Left ventricle myocardium inferior (tissue), 1 donor: ENCODE results near the gene ALMS1. TPM values are rescaled to one million over a fixed set of nuclear protein-coding genes. Genes with fewer than 3 reads are reported as not detected.
"Not testable (repeated sequence)": the region's sequence is repeated elsewhere in the genome, so short reads cannot be mapped to it uniquely, and the experiment has no call there.

Experiments used
- DNase-seq: peaks from one replicate; pipeline ENCODE4 v3.0.0-alpha.2; 2020
- H3K27ac ChIP-seq: fragments of 200-600 bp; replicated peaks from 2 replicates; pipeline ENCODE4 v1.8.0; 2021
- H3K27me3 ChIP-seq: fragments of 200-600 bp; 2 replicates; pipeline ENCODE4 v1.8.0; 2021; ENCODE audit warnings: low read depth
- H3K36me3 ChIP-seq: fragments of 200-600 bp; 2 replicates; pipeline ENCODE4 v1.8.0; 2021
- H3K4me1 ChIP-seq: fragments of 200-600 bp; 2 replicates; pipeline ENCODE4 v1.8.0; 2021
- H3K4me3 ChIP-seq: fragments of 200-600 bp; 2 replicates; pipeline ENCODE4 v1.8.0; 2021; ENCODE audit warnings: mild to moderate bottlenecking, moderate library complexity
- H3K9me3 ChIP-seq: fragments of 200-600 bp; replicated peaks from 2 replicates; pipeline ENCODE4 v1.8.0; 2021
- CTCF ChIP-seq: fragments of 200-600 bp; IDR thresholded peaks from 2 replicates; pipeline ENCODE4 v1.8.0; 2021; ENCODE audit warnings: antibody characterized with exemption, mild to moderate bottlenecking, borderline replicate concordance
- intact Hi-C: fragments of 100-400 bp; cut with micrococcal nuclease; formaldehyde crosslinking; loops from one replicate; pipeline ENCODE4 v1.11.0; 2022
- total RNA-seq: library from RNA; stranded (reverse); fragmentation: NEBNext Ultra II Directional; extraction: Animal tissue kit (Norgen Biotek cat#: 25700); gene quantifications from one replicate; pipeline ENCODE4 v1.2.1, GENCODE V29; 2021
- donor health status: DM: no; HTN: yes; CAD: no; lungs with severe emphysema.

Gene ALMS1
- total RNA-seq, 1 donor from 2014 or later: 7.7 TPM

DNA sequence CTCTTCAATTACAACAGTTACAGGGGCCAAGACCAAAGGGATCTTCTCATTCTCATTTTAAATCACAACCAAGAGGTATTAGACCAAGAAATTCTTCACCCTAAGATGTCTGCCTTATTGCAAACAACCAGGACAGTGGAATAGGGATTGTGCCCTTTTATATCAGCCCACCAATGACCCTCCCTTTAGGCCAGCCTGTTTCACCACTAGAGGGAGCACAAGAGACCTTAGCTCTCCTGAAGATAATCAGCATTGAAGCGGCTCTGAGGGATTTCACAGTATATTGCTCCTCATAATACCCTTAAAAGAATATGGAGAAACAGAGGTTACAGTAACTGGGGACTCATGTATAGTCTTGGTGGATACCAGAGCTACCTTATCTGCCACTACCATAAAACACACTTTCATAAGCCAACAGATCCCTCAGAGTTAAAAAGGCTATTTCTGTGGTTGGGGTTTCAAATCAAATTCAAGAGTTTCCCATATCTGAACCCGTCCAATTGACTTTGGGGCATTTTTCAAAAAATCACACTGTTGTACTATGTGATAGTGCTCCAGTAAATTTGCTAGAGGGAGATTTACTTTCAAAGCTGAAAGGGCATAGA is 245.1 kb downstream of the ALMS1 start:
- H3K27ac ChIP-seq, intact Hi-C loops: not testable (repeated sequence)

GRCh38 chr2:73636977-73637376 is 251.3 kb downstream of the ALMS1 start:
- H3K4me1 ChIP-seq, H3K27ac ChIP-seq, DNase-seq, H3K27me3 ChIP-seq, intact Hi-C loops, H3K36me3 ChIP-seq, H3K9me3 ChIP-seq, H3K4me3 ChIP-seq: not testable (repeated sequence)

More for the DNA sequence above, 245.1 kb downstream of the ALMS1 start:
- not testable (repeated sequence) for H3K9me3 ChIP-seq, H3K4me3 ChIP-seq, H3K36me3 ChIP-seq, H3K27me3 ChIP-seq, DNase-seq, H3K4me1 ChIP-seq
- peak; percentile 64 for TF ChIP-seq CTCF

DNA sequence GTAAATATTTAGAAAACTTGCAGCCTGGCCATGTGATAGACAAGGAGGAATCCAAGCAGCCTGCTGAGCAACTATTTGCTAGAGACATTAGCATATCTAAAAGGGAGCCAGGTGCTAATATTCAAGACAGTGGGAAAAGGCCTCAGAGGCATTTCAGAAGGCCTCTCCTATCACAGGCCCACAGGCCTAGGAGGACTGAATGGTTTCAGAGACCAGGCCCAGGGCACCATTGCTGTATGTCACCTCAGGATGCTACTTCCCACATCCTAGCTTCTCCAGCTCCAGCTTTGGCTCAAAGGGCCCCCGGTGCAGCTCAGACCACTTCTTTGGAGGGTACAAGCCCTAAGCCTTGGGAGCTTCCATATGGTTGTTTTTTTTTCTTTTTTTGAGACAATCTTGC is 252.8 kb downstream of the ALMS1 start:
- no peaks in the 10 kb centered on the region for H3K4me1 ChIP-seq
- DNase-seq: no peak
- H3K9me3 ChIP-seq: no peaks in the 10 kb centered on the region
- no peaks in the 10 kb centered on the region for H3K36me3 ChIP-seq
- no peak overlapping the region for H3K27ac ChIP-seq
- intact Hi-C loops: no loop called here
- peaks cover 9% of the 10 kb centered on the region for H3K27me3 ChIP-seq
- no peak overlapping the region for H3K4me3 ChIP-seq
- TF ChIP-seq CTCF: no peak

GRCh38 chr2:73640511-73640911 is 254.9 kb downstream of the ALMS1 start:
- no peaks in the 10 kb centered on the region for H3K9me3 ChIP-seq
- no peaks in the 10 kb centered on the region for H3K4me1 ChIP-seq
- peaks cover 9% of the 10 kb centered on the region for H3K27me3 ChIP-seq
- H3K27ac ChIP-seq: no peak overlapping the region
- H3K36me3 ChIP-seq: no peaks in the 10 kb centered on the region
- H3K4me3 ChIP-seq: no peak overlapping the region
- intact Hi-C loops: no loop called here
- DNase-seq: no peak
- no peak for TF ChIP-seq CTCF

DNA sequence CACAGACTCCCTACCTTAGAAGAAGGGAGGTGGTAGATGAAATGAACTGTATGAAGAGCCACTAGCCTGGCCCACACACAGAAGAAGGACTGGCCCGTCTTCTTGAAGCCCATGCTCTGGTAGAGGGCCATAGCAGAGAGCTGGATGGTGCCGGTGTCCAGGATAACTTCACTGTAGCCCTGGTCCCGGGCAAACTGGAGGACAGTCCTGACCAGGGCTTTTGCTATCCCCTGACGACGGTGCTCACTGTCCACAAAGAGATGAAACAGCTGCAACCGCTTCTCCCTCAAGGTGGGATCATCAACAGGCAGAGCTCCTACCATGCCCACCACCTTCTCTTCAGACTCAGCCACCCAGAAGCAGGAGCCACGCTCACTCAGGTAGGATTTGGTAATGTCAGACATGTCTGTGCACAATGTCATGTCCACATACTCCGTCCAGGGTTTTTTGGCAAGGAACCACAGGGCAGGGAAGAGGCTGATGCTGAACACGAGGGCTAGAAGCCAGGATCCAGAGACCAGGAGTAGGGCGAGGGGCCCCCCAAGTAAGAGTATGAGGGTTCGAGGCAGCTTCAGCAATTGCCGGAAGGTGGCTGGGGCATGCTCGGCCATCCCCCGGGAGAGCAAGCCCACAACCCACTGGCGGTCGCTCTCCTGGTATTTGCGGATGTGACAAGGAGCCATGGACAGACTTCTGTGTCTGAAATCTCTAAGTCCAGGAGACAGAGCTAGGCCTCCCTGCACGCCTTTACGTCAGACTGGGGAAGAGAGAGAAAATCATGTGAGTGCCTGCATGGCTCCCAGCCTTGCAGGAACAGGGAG is 255.5 kb downstream of the ALMS1 start:
- Histone ChIP-seq H3K4me3 (no peak overlapping the region), H3K9me3 (no peaks in the 10 kb centered on the region), H3K27me3 (peaks cover 9% of the 10 kb centered on the region), H3K36me3 (no peaks in the 10 kb centered on the region), H3K4me1 (no peaks in the 10 kb centered on the region), H3K27ac (no peak overlapping the region)
- intact Hi-C loops: no loop called here
- no peak for TF ChIP-seq CTCF
- DNase-seq: no peak

DNA sequence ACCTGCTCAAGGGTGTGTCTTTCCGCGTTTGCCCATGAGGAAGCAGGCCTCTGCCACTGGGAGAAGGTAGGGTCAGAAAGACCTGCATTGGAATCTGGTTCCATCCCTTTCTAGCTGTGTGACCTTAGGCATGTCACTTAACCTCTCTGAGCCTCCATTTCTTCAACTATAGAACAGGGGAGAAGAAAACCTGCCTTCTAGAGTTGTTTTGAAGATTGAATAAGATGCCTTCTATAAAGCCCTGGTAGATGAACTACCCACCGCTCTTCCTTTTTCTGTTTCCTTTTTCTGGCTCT is 256.1 kb downstream of the ALMS1 start:
- TF ChIP-seq CTCF: no peak
- DNase-seq: no peak
- Histone ChIP-seq H3K36me3 (no peaks in the 10 kb centered on the region), H3K4me1 (no peaks in the 10 kb centered on the region), H3K27me3 (peaks cover 9% of the 10 kb centered on the region), H3K4me3 (no peak overlapping the region), H3K27ac (no peak overlapping the region), H3K9me3 (no peaks in the 10 kb centered on the region)
- intact Hi-C loops: no loop called here
